NCI-H1694 (cell line): ENCODE measurements around the gene E2F7.

ENCODE experiments used
- DNase-seq: peaks from one replicate; lab custom pipeline; 2025; lab: John Stamatoyannopoulos, UW

E2F7 gene

DNA sequence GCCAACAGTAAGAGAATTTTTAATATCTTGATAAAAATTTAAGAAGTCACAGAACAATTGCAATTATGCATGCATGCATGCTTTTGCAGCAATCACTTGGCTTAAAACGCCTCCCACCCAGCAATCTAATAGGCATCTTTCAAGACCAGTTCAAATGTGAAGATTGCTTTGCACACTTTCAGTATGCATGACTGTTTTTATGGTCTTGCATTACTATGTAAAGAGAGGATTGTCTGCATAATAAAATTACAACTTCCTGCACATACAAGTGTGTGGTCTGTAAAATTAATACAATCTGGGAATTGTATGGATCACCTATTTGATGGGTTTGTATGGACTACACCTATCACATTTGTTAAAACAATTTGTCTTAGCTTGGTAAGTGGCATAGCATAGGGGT lies 48.8 kb downstream of the E2F7 start:
- no peak for DNase-seq

DNA sequence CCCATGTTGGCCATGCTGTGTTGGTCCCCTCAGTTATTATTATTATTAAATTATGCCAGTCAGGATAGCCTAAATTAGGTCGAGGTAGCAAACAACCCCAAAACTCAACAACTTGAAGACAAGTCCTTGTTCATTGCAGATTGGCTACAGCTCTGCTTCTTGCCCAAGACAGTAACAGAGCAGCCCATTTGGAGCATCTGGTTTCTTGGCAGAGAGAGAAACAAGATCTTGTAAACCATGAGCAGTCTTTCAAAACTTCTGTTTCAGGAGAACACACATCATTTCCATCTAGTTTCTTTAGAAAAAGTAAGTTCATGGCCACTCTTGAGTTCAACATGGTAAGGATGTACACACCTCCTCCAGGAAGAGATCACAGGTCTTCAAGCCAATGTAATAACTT lies 52.3 kb downstream of the E2F7 start:
- DNase-seq: no peak

DNA sequence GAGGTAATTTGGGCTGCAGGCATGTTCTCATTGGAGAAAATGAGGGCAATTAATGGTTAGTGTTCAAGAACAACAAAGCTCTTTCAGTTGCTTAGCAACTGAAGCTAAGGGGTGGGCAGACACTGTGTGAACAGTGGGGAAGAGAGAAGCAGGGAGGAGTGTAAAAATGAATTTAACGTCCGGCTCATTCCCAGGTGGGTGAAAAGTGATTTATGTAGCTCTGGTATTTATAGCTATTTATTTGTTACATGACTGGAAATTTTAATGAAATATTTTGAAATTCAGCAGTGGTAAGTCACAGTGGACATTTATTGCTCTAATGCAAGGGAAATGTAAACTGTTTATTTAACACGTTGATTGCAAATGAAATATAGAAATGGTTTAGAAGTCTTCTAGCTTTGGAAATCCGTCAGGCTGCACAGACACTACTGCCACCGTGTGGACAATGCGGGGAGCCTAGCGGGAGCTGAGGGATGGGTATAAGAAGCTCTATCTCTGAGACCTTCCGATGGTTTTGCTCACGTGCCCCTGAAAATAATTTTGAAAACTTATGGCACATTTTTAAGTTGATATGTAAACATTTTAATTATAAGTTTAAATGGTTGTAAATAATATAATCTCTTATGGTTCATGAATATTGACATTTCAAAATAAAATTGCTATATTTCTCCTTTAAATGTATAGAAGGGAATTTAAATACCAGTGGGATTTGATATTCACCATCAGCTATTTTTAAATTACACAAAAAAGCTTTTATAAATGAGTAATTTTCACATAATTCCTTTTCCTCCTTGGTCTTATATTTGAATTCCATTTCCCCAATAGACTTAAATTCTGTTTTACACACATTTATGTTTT lies 54.4 kb downstream of the E2F7 start:
- peak; percentile 76 for DNase-seq

DNA sequence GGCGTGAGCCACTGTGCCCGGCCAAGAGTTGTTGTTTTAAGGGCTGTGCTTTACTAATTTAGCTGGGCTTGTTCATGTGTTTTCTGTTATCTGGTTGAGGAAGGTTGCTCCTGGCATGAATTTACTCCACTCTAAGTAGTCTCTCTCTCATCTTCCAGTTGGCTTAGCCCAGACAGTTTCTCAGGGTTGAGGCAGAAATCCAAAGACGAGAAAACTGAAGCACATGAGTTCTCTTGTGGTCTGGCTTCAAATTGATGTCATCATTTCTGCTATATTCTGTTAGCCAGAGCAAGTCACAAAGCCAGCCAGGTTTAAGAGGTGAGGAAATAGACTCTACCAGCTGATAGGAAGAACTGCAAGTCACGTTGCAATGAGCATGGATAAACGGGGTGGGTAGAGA lies 57.9 kb downstream of the E2F7 start:
- no peak for DNase-seq

DNA sequence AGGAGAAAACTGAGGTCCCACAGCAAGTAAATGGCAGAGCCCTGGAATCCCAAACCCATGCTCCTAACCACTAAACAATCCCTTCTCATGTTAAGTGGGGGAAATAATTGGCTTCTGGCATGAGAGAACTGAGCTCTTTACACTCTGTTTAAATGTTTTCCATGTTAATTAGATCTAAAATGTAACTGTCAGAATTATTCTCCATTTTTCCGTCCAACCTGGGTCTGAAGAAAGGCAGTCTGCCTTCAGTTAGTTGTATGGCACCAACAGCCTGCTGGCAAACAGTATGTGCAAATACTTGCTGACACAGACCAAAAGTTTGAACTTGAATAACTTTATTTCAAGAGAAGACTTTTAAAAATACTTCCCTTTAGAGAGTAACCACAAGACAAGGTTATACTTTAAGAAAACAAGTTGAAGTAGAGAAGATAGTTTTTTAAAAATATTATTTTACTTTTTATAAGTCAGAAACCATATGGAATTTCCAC lies 59.7 kb downstream of the E2F7 start:
- no peak for DNase-seq

DNA sequence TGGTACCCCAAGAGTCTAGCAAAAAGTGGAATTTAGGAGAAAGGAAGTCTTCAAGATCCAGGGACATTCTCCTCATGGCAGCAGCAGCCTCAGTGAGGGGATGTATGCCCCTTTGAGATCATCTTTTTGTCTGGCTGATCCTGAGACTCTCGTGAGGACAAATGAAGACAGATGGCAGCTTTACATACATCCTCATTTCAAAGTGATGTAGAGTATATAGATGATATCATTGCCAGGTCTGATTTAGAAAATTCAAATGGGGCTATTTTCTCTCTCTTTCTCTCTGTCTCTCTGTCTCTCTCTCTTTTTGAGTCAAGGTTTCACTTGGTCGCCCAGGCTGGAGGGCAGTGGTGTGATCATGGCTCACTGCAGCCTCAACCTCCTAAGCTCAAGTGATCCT lies 61.5 kb downstream of the E2F7 start:
- no peak for DNase-seq

DNA sequence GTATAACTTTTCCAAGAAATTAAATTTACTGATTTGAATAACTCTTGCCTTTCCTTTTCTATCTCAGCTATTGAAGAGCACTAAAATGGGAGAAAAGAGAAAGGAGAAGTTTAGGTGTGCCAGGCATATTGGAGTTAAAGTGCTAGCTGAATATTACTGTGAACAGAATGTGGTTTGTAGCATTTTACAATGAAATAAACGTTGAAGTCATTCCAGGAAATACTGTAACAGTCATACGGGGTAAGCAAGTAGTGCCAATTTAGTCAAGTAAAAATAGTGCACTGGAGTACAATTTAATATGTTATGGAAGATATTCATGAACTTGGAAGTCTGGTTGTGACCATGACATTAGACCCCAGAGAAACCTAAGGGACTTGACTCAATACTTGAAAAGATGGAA lies 62.1 kb downstream of the E2F7 start:
- no peak for DNase-seq

DNA sequence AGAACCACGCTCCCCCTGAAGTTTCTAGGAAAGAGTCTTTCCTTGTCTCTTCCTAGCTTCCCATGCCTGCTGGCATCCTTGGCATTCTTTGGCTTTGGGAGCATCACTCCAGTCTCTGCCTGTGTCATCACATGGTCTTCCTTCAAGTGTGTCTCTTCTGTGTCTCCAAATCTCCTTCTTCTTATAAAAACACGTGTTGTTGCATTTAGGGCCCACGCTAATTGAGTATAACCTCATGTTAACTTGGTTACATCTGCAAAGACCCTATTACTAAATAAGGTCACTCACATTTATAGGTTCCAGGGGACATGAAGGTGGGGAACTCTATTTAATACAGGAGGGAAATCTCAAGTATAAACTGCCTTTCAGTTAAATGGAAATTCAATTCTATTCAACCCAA lies 63.0 kb downstream of the E2F7 start:
- no peak for DNase-seq

DNA sequence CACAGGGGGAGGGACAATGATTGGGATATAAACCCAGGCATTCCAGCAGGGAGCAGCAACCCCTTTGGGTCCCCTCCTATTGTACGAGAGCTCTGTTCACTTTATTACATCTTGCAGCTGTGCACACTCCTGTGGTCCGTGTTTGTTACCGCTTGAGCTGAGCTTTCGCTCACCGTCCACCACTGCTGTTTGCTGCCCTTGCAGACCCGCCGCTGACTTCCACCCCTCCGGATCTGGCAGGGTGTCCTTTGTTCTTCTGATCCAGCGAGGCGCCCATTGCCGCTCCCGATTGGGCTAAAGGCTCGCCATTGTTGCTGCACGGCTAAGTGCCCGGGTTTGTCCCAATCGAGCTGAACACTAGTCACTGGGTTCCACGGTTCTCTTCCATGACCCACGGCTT lies 64.1 kb downstream of the E2F7 start:
- DNase-seq: no peak

DNA sequence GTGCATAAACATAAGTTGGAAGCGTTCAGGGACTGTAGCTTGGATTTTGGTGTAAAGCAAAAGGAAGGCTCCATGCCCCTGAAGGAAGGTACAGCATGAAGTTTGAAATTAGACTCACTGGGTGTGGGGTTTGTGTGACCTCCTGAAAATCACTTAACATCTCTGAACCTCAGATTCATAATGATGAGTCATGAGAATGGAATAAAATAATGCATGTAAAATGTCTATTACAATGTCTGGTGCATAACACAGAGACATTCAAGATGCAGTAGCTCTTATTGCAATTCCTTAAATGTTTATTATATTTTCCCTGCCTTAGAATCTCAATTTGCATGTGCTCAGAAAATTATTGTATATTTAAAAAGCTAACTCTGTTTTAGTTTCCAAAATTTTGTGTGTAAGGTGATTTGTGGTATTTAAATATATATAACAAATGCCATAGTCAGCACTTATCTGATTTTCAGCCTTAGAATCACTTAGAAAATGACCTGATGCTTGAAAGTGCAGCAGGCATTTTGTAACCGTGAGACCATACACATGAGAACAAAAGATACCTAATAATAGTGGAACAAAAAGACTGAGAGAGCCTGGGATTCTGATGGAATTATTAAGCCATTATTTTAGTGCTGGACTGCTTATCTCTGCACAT lies 66.3 kb downstream of the E2F7 start:
- no peak for DNase-seq

DNA sequence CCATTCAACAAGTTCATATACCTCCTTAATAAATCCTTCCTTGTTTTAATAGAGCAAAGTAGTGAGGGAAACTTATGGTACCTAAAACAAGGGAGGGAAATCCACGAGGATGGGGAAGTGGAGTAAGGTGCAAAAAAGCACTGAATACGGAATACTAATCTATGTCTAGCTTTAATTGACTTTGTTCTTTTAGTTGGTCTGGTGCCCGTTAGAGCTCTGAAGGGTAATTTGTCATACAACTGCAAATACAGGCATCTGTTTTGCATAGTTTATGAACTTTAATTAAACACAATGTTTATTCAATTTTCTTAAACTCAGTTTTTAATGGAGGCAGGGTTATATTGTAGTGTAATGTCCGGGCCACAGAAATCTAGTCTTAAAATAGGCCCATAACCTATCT lies 67.0 kb downstream of the E2F7 start:
- no peak for DNase-seq

DNA sequence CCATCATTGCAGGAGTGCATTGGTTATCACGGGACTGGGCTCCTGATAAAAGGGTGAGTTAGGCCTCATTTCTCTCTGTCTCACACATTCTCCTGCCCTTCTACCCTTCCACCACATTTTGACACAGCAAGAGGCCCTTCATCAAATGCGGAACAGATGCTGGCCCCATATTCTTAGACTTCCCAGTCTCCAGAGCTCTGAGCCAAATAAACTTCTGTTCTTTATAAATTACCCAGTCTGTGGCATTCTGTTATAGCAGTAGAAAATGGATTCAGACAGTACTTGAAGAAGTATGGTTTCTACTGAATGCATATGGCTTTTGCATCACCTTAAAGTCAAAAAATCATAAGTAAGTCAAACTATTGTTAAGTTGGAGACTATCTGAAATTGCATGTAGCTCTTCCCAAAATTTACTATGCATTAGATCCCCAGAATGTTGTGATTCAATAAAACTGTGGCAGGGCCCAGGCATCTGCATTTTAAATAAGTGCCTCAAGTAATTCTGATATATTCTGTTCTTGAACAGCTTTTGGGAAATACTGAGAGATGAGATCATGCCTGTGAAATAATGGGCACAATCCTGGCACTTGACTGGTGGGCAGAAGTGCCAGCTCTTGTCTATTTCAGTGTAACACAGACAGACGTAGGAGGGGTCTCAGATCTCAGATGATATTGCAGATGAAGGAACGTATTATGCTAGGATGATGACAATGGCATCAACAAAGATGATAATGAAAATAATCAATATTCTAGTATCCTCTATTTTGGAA lies 68.2 kb downstream of the E2F7 start:
- DNase-seq: no peak

DNA sequence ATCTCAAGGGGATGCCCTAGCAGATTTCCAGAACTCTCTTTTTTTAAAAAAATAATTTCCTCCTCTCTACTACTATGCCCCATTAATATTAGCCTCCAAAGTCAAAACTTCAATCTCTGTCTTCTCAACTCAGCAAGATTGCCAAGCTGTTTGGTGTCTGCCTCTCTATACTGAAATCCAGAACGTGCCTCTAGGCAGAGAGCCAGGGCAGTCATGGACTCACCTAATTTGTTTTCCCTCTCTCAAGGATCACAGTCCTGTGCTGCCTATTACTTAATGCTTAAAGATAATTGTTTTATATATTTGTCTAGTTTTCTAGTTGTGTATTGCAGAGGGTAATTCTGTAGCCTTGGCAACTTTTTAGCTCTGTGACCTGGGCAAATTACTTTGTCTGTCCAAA lies 74.7 kb downstream of the E2F7 start:
- no peak for DNase-seq

DNA sequence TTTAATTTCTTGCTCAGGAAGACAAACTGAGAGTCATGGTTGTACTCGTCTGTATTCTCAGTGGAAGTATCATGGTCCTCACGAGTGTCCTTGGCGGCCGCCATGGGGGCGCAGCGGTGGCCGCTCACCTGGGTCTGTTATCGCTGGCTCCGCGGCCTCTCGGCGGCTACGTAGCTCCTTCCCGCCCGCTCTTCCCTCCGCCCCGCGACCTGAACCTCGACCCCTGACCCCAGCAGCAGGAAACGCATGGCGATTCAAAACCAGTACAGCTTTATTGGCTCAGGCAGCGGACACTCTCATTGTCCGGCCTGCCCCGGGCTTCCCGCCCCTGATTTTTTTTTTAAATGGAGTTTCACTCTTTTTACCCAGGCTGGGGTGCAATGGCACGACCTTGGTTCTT lies 80.8 kb downstream of the E2F7 start:
- DNase-seq: no peak

DNA sequence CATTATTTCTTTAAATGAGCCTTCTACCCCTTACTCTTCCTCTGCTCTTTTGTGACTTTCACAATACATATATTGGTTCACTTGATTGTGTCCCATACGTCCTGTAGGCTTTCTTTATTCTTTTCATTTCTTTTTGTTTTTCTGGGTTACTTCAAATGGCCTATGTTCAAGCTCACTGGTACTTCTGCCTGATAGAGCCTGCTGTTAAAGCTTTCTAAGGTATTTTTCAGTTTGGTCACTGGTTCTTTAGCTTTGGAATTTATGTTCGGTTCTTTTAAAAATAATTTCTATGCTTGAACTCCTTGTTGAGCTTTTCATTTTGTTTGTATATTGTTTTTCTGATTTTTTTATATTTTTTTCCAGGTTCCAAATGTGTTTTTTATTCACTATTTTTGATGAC lies 81.9 kb downstream of the E2F7 start:
- no peak for DNase-seq

DNA sequence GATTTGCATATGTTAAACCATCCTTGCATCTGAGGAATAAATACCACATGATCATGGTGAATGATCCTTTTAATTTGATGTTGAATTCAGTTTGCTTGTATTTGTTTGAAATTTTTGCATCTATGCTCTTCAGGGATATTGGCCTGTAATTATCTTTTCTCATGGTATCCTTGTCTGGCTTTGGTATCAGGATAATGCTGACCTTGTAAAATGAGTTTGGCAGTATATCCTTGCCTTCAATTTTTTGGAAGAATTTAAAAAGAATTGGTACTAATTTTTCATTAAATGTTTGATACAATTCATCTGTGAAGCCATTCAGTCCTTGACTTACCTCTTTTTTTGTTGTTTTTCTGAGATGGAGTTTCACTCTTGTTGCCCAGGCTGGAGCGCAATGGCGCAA lies 85.2 kb downstream of the E2F7 start:
- no peak for DNase-seq

DNA sequence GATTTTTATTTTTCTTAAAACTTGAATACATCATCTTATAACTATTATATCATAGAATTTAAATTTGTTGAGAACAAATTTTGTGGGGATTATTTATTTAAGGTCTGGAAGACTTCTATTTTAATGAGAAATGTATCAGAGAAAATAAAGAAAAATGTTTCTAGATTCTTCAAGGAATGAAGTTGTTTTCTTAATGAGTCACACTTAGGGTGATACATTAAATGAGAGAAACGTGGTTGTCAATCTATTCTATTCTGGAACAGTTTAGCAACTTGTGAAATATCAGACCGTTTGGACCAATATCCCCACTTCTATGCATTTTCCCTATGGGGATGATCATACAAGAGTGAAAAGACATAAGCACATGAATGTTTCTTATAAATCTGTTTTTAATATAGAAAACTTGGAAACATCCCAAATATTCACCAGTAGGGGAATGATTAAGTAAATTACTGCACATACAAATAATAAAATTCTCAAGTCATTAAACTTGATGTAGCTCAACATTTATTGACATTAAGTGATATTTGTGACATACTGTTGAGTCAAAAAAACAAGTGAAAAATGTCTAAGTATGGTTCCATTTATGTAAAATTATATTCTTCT lies 88.5 kb downstream of the E2F7 start:
- no peak for DNase-seq
